ENCODE results near the gene CD58.

DNA sequence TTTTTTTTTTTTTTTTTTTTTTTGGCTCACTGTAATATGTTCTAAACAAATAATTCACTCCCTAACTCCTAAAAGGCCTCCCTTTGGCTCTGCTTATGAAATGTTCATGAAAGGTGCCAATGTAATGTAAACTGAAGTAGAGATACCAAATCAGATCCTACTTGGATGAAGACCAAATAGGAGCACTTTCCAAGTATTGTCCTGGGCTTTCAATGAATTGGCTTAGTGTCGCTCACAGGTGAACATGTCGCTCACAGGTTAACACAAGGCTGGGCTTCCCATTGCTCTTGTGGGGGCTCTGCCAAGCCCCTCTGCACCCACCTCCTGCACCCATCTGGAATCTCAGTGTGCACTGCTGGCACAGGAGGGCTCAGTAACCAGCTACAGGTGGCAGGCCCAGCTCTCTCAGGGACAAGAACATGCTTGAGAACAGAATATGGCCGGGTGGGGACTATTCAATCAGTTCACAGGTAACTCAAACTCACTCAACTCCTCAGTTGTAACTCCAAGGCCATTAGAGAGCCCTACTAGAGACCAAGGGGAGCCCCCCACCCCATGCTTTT, 10.6 kb upstream of the CD58 start:
- TF ChIP-seq CTCF (IDR thresholded peaks at IDR 0.05) (no peak), POLR2A (IDR thresholded peaks at IDR 0.05) (no peak), POLR2AphosphoS5 (IDR thresholded peaks at IDR 0.05) (no peak)
